ENCODE results near the gene SLC39A10. TPM values are rescaled to one million over a fixed set of nuclear protein-coding genes. Genes with fewer than 3 reads are reported as not detected.
A peak's percentile ranks its signal among the peaks of the same experiment; 100 is the strongest.

Gene SLC39A10
- total RNA-seq (10 to 100 TPM; 15.0 to 33.5 (median 28.3) TPM), polyA plus RNA-seq (10 to 100 TPM in 1 of 2 donors, 1 to 10 TPM in 1; 9.1 to 12.0 TPM)
- long read RNA-seq, donor 1, partial matches to known transcripts: 11 of 17 reads
- long read RNA-seq, donor 1, other reads (novel, unspliced or antisense): 5 of 17 reads
- long read RNA-seq, donor 2, full-length matches to known transcripts: 3 of 16 reads
- long read RNA-seq, donor 2, partial matches to known transcripts: 13 of 16 reads
- long read RNA-seq, donor 2, other reads (novel, unspliced or antisense): 0 of 16 reads
- long read RNA-seq, donor 3, full-length matches to known transcripts: 23 of 33 reads
- long read RNA-seq, donor 3, partial matches to known transcripts: 3 of 33 reads
- long read RNA-seq, donor 3, other reads (novel, unspliced or antisense): 7 of 33 reads

DNA sequence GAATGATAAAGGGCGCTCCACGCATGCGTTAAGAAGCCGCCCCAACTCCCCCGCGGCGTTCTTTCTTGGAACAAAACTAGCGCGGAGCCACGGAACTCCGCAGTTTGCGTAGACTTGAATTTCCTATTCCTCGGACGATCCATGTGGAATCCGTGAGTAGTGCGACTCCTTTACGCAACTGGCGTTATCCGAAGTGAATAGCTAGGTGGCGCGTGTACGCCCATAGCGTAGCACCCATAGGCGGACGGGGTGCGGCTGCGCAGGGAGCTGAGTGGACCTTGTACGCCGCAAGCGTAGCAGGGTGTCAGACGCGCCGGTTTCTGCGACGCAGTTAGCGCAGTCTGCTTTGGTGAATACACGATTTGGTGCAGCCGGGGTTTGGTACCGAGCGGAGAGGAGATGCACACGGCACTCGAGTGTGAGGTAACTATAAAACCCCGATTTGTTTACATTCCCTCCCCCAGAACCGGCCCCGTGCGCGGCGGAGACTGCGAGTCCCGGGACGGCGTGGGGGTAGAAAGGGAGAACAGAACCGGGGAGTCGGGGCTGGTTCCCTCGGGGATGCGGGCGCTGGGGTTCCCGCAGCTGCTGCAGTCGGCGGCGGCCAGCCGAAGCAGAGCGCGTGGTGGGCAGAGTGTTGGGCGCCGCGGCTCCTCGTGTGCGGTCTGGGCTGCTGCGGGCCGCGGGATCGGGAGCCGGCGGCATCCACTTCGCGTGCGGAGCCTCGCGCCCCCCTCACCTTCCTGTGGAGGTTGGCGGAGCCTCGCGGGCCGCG is at the start of gene SLC39A10:
TSS of gene SLC39A10 (plus strand) at position 368 of the 775 bp plus-strand sequence. CDS start 22,817 bp downstream, outside the sequence.
- Histone ChIP-seq H3K27ac (peak within 1 kb of the TSS; percentile 98 to 100), H3K36me3 (no peaks in the 10 kb centered on the region), H3K4me3 (peak within 1 kb of the TSS; percentile 72), H3K4me1 (ENCODE audit: insufficient read depth) (no peaks in the 10 kb centered on the region), H3K27me3 (no peaks in the 10 kb centered on the region), H3K9me3 (no peaks in the 10 kb centered on the region)
- TF ChIP-seq, protein P1, sequence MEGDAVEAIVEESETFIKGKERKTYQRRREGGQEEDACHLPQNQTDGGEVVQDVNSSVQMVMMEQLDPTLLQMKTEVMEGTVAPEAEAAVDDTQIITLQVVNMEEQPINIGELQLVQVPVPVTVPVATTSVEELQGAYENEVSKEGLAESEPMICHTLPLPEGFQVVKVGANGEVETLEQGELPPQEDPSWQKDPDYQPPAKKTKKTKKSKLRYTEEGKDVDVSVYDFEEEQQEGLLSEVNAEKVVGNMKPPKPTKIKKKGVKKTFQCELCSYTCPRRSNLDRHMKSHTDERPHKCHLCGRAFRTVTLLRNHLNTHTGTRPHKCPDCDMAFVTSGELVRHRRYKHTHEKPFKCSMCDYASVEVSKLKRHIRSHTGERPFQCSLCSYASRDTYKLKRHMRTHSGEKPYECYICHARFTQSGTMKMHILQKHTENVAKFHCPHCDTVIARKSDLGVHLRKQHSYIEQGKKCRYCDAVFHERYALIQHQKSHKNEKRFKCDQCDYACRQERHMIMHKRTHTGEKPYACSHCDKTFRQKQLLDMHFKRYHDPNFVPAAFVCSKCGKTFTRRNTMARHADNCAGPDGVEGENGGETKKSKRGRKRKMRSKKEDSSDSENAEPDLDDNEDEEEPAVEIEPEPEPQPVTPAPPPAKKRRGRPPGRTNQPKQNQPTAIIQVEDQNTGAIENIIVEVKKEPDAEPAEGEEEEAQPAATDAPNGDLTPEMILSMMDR (IDR thresholded peaks at IDR 0.05): peak in 2 of 3 donors; percentile 40 to 68
- TF ChIP-seq POLR2A (IDR thresholded peaks at IDR 0.05) (peak; percentile 97), EP300 (IDR thresholded peaks at IDR 0.05) (no peak)
- intact Hi-C loops (cut with DNase I): no loop called here
- peak; percentile 96 to 100 (median 98) for DNase-seq
- 0% methylated on average over 50 to 85 of the region's 85 CpGs for WGBS, 3 donors

GRCh38 chr2:195608768-195609454 is 48.1 kb upstream of the SLC39A10 start:
- no peak overlapping the region for H3K4me3 ChIP-seq
- no peaks in the 10 kb centered on the region for H3K36me3 ChIP-seq
- 51 to 58% (median 55%) methylated on average over 7 of the region's 7 CpGs for WGBS, 3 donors
- peaks cover 3% of the 10 kb centered on the region for H3K4me1 ChIP-seq (ENCODE audit: insufficient read depth)
- TF ChIP-seq, protein P1 (IDR thresholded peaks at IDR 0.05): no peak
- TF ChIP-seq POLR2A (IDR thresholded peaks at IDR 0.05) (no peak), EP300 (IDR thresholded peaks at IDR 0.05) (no peak)
- H3K27me3 ChIP-seq: no peaks in the 10 kb centered on the region
- intact Hi-C loops (cut with DNase I): no loop called here
- no peak overlapping the region for H3K27ac ChIP-seq
- no peaks in the 10 kb centered on the region for H3K9me3 ChIP-seq
- DNase-seq: no peak

GRCh38 chr2:195610717-195611116 is 46.3 kb upstream of the SLC39A10 start:
- Histone ChIP-seq H3K4me1 (ENCODE audit: insufficient read depth) (peaks cover 3% of the 10 kb centered on the region), H3K9me3 (no peaks in the 10 kb centered on the region), H3K4me3 (no peak overlapping the region), H3K27ac (no peak overlapping the region), H3K36me3 (no peaks in the 10 kb centered on the region), H3K27me3 (no peaks in the 10 kb centered on the region)
- TF ChIP-seq POLR2A (IDR thresholded peaks at IDR 0.05) (no peak), EP300 (IDR thresholded peaks at IDR 0.05) (no peak)
- TF ChIP-seq, protein P1 (IDR thresholded peaks at IDR 0.05): no peak
- no peak for DNase-seq
- intact Hi-C loops (cut with DNase I): no loop called here

All from ovary (tissue), 10 donors.